T-helper 1 cell treated with Interleukin-12 subunit alpha and Interleukin-12 subunit beta and Interleukin-4 antibody, amounts not matched to agents 30 ng/mL and 1 ng/mL, for 36 hours (primary cell): ENCODE measurements around the gene MRPL41. TPM values are rescaled to one million over a fixed set of nuclear protein-coding genes. Genes with fewer than 3 reads are reported as not detected.
"Not testable (repeated sequence)": the region's sequence is repeated elsewhere in the genome, so short reads cannot be mapped to it uniquely, and the experiment has no call there.

Experiments
- intact Hi-C: fragments of 100-400 bp; cut with micrococcal nuclease; formaldehyde crosslinking; loops from one replicate; pipeline ENCODE4 v1.15.1; 2024
- total RNA-seq: library from RNA; stranded (reverse); gene quantifications from 2 replicates; pipeline ENCODE4 v1.2.3, GENCODE V29; 2022

MRPL41 gene
- total RNA-seq, 1 donor from 2014 or later: 45.8 TPM

DNA sequence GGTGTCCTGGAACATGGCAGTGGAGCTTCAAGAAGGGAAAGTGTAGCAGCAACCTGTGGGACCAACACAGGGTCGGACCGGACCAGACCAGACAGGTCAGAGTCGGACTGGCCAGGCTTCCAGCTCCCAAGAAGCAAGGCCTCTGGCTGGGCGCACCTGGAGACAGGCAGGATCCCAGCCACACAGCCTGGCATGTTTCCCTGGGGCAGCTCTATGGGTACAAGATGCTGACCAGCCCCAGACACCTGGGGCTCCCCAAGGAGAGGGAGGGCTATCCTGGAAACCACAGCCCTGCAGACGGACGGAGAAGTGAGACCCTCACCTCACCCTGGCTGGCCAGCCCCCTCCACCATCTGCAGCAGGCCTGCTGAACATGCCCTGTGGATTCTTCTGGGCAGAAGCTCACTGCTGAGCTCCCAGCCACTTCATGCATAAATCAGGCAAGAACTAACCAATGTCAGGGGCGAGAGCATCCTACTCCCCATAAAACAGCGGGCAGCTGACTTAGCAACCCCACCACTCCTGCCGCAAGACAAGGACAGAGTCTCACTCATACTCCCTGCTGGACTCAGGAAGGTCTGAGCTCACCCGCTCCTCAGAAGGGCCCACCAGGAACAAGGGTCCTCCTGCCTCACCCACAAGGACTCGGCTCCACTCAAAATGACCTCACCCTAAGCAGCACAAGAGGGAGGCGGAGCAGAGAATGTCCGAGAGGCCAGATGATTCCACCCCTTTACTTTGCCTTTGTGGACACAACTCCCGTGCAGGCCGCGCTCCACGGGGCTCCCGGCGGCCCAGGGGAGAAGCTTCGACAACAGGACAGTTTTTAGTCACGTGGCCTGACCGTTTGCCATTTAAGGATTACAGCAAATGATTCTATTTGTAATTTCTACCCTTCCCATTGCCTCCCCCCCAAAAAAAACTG lies 29.9 kb downstream of the MRPL41 start:
- intact Hi-C loops: no loop called here

DNA sequence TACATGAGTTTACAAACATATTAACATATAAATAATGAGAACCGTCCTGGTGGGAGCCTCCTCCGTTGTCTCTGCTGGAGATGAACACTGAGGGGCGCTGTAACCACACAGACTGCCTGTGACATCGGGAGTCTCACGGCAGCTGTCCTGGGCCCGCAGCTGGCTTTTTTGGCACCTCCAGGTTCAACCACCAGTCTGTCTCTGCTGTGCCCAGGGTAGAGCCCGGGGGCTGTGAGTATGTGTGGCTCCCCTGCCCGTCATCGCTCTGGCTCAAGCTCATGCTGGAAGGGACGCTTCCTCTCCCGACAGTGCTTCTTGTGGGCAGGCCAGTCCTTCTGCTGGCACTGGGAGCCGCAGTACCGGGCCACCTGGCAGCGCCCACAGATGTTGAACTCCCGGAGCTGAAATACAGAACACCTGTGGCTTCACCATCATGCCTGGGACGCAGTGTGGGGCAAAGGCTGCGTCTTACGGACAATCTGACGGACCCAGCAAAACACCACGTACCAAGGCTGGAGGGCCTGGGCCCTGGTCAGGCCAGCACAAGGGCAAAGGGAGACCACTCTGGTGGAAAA lies 30.7 kb downstream of the MRPL41 start:
- intact Hi-C loops: no loop called here

DNA sequence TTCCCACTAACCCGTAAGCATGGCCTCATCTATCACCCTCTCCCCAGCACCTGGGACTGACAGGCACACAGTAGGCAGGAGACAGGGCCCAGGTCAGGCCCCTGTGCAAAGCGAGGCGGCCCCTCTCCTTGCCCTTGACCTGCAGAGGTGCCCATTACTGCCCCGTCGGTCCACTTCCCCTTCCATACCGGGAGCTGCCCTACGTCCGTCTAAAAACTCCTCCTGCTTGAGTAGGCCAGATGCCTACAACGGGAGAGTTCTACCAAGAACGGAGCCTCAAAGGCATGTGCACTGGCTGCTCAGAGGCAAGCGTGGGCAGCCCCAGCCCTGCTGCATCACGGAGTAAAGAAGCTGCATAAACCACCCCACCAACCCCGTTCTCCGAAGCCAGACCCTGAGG lies 31.7 kb downstream of the MRPL41 start:
- intact Hi-C loops: no loop called here

DNA sequence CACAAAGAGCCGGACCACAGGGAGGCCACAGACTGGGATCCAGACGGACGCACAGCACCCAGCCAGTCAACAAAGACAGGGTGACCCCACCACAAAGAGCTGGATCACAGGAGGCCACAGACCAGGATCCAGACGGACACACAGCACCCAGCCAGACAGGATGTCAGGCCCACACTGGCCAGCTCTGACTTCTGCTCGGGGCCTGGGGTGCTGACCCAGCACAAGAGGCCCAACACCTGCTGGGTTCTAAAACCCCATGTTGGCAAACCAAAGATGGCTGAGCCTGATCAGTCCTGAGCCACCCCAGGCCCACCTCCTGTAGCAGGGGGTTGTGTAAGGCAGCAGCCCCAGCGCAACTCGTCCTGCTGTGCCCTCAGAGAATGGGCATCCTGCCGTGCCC lies 32.3 kb downstream of the MRPL41 start:
- intact Hi-C loops: no loop called here

DNA sequence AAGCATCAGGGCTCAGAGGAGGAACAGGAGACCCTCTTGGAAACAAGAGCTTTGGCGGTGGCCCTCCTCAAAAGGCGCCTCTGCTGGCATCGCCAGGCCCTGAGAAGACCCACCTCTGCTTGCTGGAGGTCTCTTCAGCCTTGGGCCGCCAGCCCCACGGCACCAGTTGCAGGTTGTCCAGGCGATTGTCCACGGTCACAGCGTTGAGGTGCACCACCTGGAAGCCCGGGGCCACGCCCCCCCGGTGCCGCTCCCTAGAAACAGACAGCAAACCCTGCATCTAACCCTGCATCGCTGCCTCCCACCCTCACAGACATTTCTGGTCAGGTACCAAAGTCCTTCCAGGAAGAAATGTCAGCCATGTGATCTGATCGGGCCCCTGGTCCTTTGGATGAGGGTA lies 35.2 kb downstream of the MRPL41 start:
- intact Hi-C loops: no loop called here

DNA sequence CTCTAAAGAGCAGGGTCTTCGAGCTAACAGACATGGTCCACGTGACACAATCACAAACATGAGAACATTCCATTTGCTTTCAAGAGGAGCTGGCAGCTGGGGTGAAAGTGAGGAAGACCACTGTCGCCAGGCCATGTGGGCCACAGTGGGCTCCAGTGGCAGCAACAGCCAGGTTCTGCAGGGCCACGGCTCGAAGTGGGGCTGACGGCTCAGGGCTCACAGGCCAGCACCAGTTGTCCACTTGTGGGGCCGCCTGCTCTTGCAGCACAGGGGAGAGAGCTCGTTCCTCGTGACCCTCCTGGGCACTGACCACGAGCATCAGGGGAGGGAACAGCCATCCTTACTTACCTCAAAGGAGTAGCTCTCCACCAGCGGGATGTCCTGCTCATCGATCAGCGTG lies 36.6 kb downstream of the MRPL41 start:
- intact Hi-C loops: no loop called here

DNA sequence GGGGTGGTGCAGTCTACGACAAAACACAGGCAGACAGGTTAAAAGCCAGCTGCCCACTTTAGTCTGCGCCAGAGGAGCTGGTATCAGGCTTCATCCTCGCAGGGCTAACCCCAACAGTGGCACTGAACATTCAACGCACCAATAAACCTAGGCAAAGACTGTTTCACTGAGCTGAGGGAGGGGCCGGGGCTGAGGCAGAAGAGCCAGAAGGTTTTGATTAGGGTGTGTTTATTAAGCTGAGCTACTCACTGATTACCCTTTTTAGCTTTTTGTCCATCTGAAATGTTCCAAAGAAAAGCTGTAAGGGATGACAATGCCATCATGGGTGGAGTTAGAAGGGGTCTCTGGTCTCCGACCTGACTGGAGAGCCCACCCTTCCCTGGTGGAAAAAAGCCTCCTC lies 37.2 kb downstream of the MRPL41 start:
- intact Hi-C loops: no loop called here

DNA sequence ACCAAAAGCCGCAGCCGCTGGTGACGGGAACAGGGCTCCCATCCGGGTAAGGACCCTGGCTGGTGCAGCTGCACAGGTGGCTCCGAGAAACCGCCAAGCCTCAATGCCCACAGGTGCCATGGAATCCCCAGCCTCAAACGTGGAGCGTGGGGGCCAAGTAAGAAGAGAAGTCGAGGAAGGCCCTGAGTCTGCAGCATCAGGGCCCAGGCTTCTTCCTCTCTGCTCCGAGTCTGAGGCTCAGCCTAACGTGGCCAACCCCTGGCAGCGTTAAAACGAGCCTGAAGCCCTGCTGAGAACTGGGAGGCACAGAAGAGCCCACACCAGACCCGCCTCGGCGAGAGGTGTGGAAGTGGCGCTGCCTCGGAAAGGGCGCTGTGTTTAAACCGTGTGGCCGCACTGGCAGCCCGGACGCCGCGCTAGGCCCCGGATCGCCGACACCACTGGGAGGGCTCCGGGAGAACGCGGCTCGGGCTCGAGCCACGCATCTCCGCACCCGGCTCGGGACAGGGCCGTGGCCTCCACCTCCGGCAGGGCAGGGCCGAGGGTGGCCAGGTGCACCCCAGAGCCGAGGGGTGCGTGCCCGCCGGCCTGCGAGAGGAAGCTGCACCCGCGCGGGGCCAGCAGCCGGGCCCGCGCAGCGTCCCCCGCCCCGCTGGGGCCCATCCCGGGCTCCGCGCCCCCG lies 37.9 kb downstream of the MRPL41 start:
- intact Hi-C loops: loop anchor here (1.0 to 5.0 kb wide), 5 partner anchors 10 to 1107 kb away; partner anchors contain the start of genes ARRDC1, MRPL41 and SEC16A

DNA sequence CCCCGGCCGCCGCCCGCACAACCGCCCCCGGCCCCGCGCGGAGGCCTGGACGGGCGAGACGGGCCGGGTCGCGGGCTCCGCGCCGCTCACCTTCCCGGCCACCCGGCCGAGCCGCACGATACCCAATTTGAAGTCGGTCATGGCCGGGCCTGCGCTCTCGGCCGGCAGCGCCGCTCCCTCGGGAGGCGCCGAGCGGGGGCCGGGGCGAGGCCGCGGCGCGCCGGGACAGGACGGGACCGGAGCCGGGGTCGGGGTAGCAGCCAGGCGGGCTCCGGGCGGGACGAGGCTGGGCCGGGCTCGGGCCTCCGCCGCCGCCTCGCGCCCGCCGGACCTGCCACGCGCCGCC lies 38.4 kb downstream of the MRPL41 start:
- intact Hi-C loops: loop anchor here (1.0 to 5.0 kb wide), 5 partner anchors 11 to 1108 kb away; partner anchors contain the start of genes ARRDC1, MRPL41 and SEC16A

DNA sequence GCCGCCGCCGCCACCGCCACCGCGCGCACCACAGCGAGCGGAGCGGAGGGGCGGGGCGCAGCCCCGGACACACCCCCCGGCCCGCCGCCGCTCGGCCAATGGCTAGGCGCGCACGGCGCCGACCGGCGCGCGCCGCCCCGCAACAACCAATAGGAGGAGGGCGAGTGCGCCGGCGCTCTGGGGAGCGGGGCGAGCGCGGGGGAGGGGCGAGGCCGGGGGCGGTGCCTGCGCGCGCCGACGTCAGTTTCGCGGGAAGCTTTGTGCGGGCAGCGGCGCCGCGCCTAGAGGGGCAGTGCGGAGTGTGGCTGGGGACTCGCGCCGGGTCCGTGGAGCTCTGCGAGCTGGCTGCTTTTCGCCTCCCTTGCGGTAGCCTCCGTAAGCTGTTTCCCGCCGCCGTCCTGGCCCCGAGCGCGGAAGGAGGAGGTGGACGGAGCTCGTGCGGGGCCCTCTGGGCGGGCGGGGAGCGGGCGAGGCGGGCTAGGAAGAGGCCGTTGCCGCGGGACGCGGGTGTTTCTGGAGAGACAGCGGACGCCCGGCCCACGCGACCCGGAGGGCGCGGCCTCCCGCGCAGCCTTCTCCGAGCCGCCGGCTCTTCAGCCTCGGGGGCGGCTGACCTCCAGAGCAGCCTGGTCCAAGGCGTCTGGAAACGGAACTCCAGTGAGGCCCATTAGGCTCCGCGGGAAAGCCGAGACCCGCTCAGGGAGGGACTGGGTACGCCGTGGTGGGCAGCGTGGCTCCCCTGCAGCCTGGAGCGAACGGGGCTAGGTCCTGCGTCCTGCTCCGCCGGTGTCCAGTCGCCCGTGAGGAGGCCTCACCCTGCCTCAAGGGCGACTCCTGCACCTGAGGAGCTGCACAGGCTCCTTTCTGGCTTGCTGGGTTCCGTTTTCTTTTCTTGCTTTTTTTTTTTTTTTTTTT lies 39.0 kb downstream of the MRPL41 start, which contains the start of gene ZMYND19:
TSS of gene ZMYND19 (minus strand) at position 44 of the 915 bp plus-strand sequence. CDS start 249 bp downstream, outside the sequence.
- intact Hi-C loops: loop anchor here (1.0 to 5.0 kb wide), 5 partner anchors 11 to 1108 kb away; partner anchors contain the start of genes ARRDC1, MRPL41 and SEC16A

DNA sequence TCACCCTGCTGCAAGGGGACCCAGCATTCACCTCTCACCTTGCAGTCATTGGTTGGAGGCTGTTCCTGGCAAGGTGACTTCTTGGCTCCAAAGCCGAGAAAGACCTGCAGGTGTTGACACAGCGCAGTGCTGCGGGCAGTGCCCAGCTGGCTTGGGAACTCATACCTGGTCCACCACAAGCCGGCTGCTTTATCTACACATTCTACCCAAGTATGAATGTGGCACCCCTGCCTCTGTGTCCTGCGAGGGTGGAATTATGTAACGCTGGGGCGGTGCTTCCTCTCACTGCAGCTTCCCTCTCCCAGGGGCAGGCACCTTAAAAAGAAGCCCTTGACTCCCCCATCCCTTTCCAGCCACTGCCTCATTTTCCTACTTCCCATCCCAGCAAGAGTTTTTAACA lies 41.1 kb downstream of the MRPL41 start:
- intact Hi-C loops: loop anchor here (5.0 kb wide), 1 partner anchor 1110 kb away; the partner anchor contains the start of gene SEC16A

DNA sequence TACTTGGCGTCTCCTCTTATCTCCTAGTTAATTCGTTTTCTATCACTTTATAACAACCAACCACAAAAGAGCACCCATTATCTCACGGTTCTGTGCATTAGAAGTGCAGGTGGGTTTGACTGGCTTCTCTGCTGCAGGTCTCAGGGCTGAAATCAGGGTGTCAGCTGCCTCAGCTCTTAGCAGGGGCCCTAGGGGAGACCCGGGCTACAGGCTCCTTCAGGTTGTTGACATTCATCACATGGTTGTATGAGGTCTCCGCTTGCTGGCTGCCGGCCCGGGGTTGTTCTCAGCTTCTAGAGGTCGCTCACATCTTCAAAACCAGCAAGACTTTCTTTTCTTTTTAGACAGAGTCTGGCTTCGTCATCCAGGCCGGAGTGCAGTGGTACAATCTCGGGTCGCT lies 41.5 kb downstream of the MRPL41 start:
- intact Hi-C loops: loop anchor here (5.0 kb wide), 1 partner anchor 1111 kb away; the partner anchor contains the start of gene SEC16A

DNA sequence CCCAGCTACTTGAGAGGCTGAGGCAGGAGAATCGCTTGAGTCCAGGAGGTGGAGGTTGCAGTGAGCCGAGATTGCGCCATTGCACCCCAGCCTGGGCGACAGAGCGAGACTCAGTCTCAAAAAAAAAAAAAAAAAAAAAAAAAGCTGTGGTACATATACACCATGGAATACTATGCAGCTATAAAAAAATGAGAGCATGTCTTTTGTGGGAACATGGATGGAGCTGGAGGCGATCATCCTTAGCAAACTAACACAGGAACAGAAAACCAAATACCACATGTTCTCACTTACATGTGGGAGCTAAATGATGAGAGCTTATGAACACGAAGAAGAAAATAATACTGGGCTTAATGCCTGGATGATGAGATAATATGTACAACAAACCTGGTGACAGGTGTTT lies 44.9 kb downstream of the MRPL41 start:
- intact Hi-C loops: not testable (repeated sequence)

DNA sequence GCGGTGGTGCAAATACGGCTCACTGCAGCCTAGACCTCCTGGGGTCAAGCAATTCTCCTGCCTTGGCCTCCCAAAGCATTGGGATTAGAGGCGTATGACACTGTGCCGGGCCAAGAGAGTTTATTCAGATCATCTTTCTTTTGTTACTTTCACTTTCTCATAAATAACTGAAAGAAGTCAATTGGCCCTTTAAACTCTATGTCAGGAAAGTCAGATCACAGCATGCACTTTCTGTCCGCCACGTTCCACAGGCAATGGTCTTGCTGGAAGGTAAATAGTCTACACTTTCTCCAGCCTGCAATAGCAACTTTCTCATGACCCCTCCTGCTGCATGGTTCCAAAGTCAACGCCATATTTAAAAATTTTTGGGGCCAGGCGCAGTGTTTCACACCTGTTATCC lies 47.3 kb downstream of the MRPL41 start:
- intact Hi-C loops: no loop called here

Other genes starting within 250 kb of the MRPL41 start
- 1.5 and 1.8 TPM in 2 replicates for gene NRARP, start 249.6 kb upstream of the MRPL41 start, total RNA-seq
- 8.7 and 8.9 TPM in 2 replicates for gene EXD3, start 128.7 kb upstream of the MRPL41 start, total RNA-seq
- gene NOXA1, start 128.5 kb upstream of the MRPL41 start, total RNA-seq: 0.44 and 0.80 TPM in 2 replicates
- 0.07 TPM in 1 of 2 replicates, not detected in the other for gene ENTPD8, start 110.5 kb upstream of the MRPL41 start, total RNA-seq
- 30.5 and 33.1 TPM in 2 replicates for gene NSMF, start 92.5 kb upstream of the MRPL41 start, total RNA-seq
- 3.1 and 3.5 TPM in 2 replicates for gene PNPLA7, start 1.5 kb upstream of the MRPL41 start, total RNA-seq
- 39.7 and 43.6 TPM in 2 replicates for gene DPH7, start 27.0 kb downstream of the MRPL41 start, total RNA-seq
- gene ZMYND19, start 38.6 kb downstream of the MRPL41 start, total RNA-seq: 37.1 and 38.6 TPM in 2 replicates
- gene ARRDC1, start 53.8 kb downstream of the MRPL41 start, total RNA-seq: 109 and 113 TPM in 2 replicates
- 101 and 110 TPM in 2 replicates for gene EHMT1, start 67.1 kb downstream of the MRPL41 start, total RNA-seq